ENCODE measurements around the gene HSD17B3. TPM values are rescaled to one million over a fixed set of nuclear protein-coding genes. Genes with fewer than 3 reads are reported as not detected.

HSD17B3 gene
- total and polyA plus RNA-seq, 4 donors, result 0.20 to 0.84 (median 0.49) TPM

- Histone ChIP-seq H3K27ac (ENCODE audit: low read depth, low read length) (no peak overlapping the region), H3K9me3 (ENCODE audit: control insufficient read depth, insufficient read depth, low read length) (no peaks in the 10 kb centered on the region), H3K4me1 (ENCODE audit: control insufficient read depth, insufficient read depth, low read length) (no peaks in the 10 kb centered on the region), H3K4me3 (ENCODE audit: low read depth, low read length) (no peak overlapping the region), H3K27me3 (ENCODE audit: control insufficient read depth, insufficient read depth, low read length) (no peaks in the 10 kb centered on the region), H3K36me3 (ENCODE audit: control insufficient read depth, insufficient read depth, low read length) (no peaks in the 10 kb centered on the region)
- WGBS (ENCODE audit: insufficient coverage), result 95% methylated on average over 6 of the region's 8 CpGs
- no peak for DNase-seq (ENCODE audit: low read depth in 4 of 6, low spot score in 6 of 6)
Measured at GRCh38 chr9:96279932-96280331, 22.0 kb downstream of the HSD17B3 start.

- no peak overlapping the region for H3K4me3 ChIP-seq (ENCODE audit: low read depth, low read length)
- H3K9me3 ChIP-seq (ENCODE audit: control insufficient read depth, insufficient read depth, low read length), result peaks cover 2% of the 10 kb centered on the region
- no peak for DNase-seq (ENCODE audit: low read depth in 4 of 6, low spot score in 6 of 6)
- WGBS (ENCODE audit: insufficient coverage), result no CpG with 5 or more reads among the region's 2 CpGs
- H3K27me3 ChIP-seq (ENCODE audit: control insufficient read depth, insufficient read depth, low read length), result no peaks in the 10 kb centered on the region
- H3K4me1 ChIP-seq (ENCODE audit: control insufficient read depth, insufficient read depth, low read length), result no peaks in the 10 kb centered on the region
- no peak overlapping the region for H3K27ac ChIP-seq (ENCODE audit: low read depth, low read length)
- no peaks in the 10 kb centered on the region for H3K36me3 ChIP-seq (ENCODE audit: control insufficient read depth, insufficient read depth, low read length)
Measured at GRCh38 chr9:96274939-96275338, 27.0 kb downstream of the HSD17B3 start.

- Histone ChIP-seq H3K9me3 (ENCODE audit: control insufficient read depth, insufficient read depth, low read length) (peaks cover 2% of the 10 kb centered on the region), H3K4me3 (ENCODE audit: low read depth, low read length) (no peak overlapping the region), H3K36me3 (ENCODE audit: control insufficient read depth, insufficient read depth, low read length) (no peaks in the 10 kb centered on the region), H3K27me3 (ENCODE audit: control insufficient read depth, insufficient read depth, low read length) (no peaks in the 10 kb centered on the region), H3K27ac (ENCODE audit: low read depth, low read length) (no peak overlapping the region), H3K4me1 (ENCODE audit: control insufficient read depth, insufficient read depth, low read length) (no peaks in the 10 kb centered on the region)
- WGBS (ENCODE audit: insufficient coverage), result 92% methylated on average over 1 of the region's 1 CpG
- DNase-seq (ENCODE audit: low read depth in 4 of 6, low spot score in 6 of 6), result no peak
Measured at GRCh38 chr9:96270236-96270744, 31.7 kb downstream of the HSD17B3 start.

GRCh38 chr9:96258967-96259366 is 43.0 kb downstream of the HSD17B3 start:
- Histone ChIP-seq H3K4me1 (ENCODE audit: control insufficient read depth, insufficient read depth, low read length) (peaks cover 4% of the 10 kb centered on the region), H3K36me3 (ENCODE audit: control insufficient read depth, insufficient read depth, low read length) (no peaks in the 10 kb centered on the region), H3K27me3 (ENCODE audit: control insufficient read depth, insufficient read depth, low read length) (no peaks in the 10 kb centered on the region), H3K27ac (ENCODE audit: low read depth, low read length) (no peak overlapping the region), H3K9me3 (ENCODE audit: control insufficient read depth, insufficient read depth, low read length) (no peaks in the 10 kb centered on the region), H3K4me3 (ENCODE audit: low read depth, low read length) (no peak overlapping the region)
- no peak for DNase-seq (ENCODE audit: low read depth in 4 of 6, low spot score in 6 of 6)
- 95% methylated on average over 3 of the region's 4 CpGs for WGBS (ENCODE audit: insufficient coverage)

- Histone ChIP-seq H3K36me3 (ENCODE audit: control insufficient read depth, insufficient read depth, low read length) (no peaks in the 10 kb centered on the region), H3K9me3 (ENCODE audit: control insufficient read depth, insufficient read depth, low read length) (no peaks in the 10 kb centered on the region), H3K27me3 (ENCODE audit: control insufficient read depth, insufficient read depth, low read length) (no peaks in the 10 kb centered on the region), H3K27ac (ENCODE audit: low read depth, low read length) (no peak overlapping the region), H3K4me3 (ENCODE audit: low read depth, low read length) (no peak overlapping the region), H3K4me1 (ENCODE audit: control insufficient read depth, insufficient read depth, low read length) (peaks cover 6% of the 10 kb centered on the region)
- 68% methylated on average over 5 of the region's 9 CpGs for WGBS (ENCODE audit: insufficient coverage)
- no peak for DNase-seq (ENCODE audit: low read depth in 4 of 6, low spot score in 6 of 6)
Measured at GRCh38 chr9:96256800-96257199, 45.2 kb downstream of the HSD17B3 start.

- Histone ChIP-seq H3K9me3 (ENCODE audit: control insufficient read depth, insufficient read depth, low read length) (no peaks in the 10 kb centered on the region), H3K4me3 (ENCODE audit: low read depth, low read length) (no peak overlapping the region), H3K27ac (ENCODE audit: low read depth, low read length) (no peak overlapping the region), H3K4me1 (ENCODE audit: control insufficient read depth, insufficient read depth, low read length) (peaks cover 6% of the 10 kb centered on the region), H3K27me3 (ENCODE audit: control insufficient read depth, insufficient read depth, low read length) (no peaks in the 10 kb centered on the region), H3K36me3 (ENCODE audit: control insufficient read depth, insufficient read depth, low read length) (no peaks in the 10 kb centered on the region)
- DNase-seq (ENCODE audit: low read depth in 4 of 6, low spot score in 6 of 6), result no peak
- WGBS (ENCODE audit: insufficient coverage), result 67% methylated on average over 15 of the region's 18 CpGs
Measured at GRCh38 chr9:96255698-96256097, 46.3 kb downstream of the HSD17B3 start.

GRCh38 chr9:96253059-96253696 is 48.8 kb downstream of the HSD17B3 start:
- peaks cover 6% of the 10 kb centered on the region for H3K4me1 ChIP-seq (ENCODE audit: control insufficient read depth, insufficient read depth, low read length)
- H3K36me3 ChIP-seq (ENCODE audit: control insufficient read depth, insufficient read depth, low read length), result no peaks in the 10 kb centered on the region
- no peaks in the 10 kb centered on the region for H3K9me3 ChIP-seq (ENCODE audit: control insufficient read depth, insufficient read depth, low read length)
- DNase-seq (ENCODE audit: low read depth in 4 of 6, low spot score in 6 of 6), result no peak
- no peaks in the 10 kb centered on the region for H3K27me3 ChIP-seq (ENCODE audit: control insufficient read depth, insufficient read depth, low read length)
- WGBS (ENCODE audit: insufficient coverage), result 63% methylated on average over 9 of the region's 11 CpGs
- H3K4me3 ChIP-seq (ENCODE audit: low read depth, low read length), result no peak overlapping the region
- H3K27ac ChIP-seq (ENCODE audit: low read depth, low read length), result peak overlapping the region; percentile 40

- Histone ChIP-seq H3K36me3 (ENCODE audit: control insufficient read depth, insufficient read depth, low read length) (no peaks in the 10 kb centered on the region), H3K4me1 (ENCODE audit: control insufficient read depth, insufficient read depth, low read length) (peaks cover 6% of the 10 kb centered on the region), H3K27me3 (ENCODE audit: control insufficient read depth, insufficient read depth, low read length) (no peaks in the 10 kb centered on the region), H3K4me3 (ENCODE audit: low read depth, low read length) (no peak overlapping the region), H3K27ac (ENCODE audit: low read depth, low read length) (no peak overlapping the region), H3K9me3 (ENCODE audit: control insufficient read depth, insufficient read depth, low read length) (no peaks in the 10 kb centered on the region)
- 96% methylated on average over 3 of the region's 4 CpGs for WGBS (ENCODE audit: insufficient coverage)
- no peak for DNase-seq (ENCODE audit: low read depth in 4 of 6, low spot score in 6 of 6)
Measured at GRCh38 chr9:96251451-96251850, 50.5 kb downstream of the HSD17B3 start.

GRCh38 chr9:96249746-96250145 is 52.2 kb downstream of the HSD17B3 start:
- no CpG with 5 or more reads among the region's 6 CpGs for WGBS (ENCODE audit: insufficient coverage)
- no peak for DNase-seq (ENCODE audit: low read depth in 4 of 6, low spot score in 6 of 6)
- Histone ChIP-seq H3K9me3 (ENCODE audit: control insufficient read depth, insufficient read depth, low read length) (no peaks in the 10 kb centered on the region), H3K27me3 (ENCODE audit: control insufficient read depth, insufficient read depth, low read length) (no peaks in the 10 kb centered on the region), H3K4me1 (ENCODE audit: control insufficient read depth, insufficient read depth, low read length) (peaks cover 3% of the 10 kb centered on the region), H3K36me3 (ENCODE audit: control insufficient read depth, insufficient read depth, low read length) (no peaks in the 10 kb centered on the region), H3K4me3 (ENCODE audit: low read depth, low read length) (no peak overlapping the region), H3K27ac (ENCODE audit: low read depth, low read length) (no peak overlapping the region)

- no peak for DNase-seq (ENCODE audit: low read depth in 4 of 6, low spot score in 6 of 6)
- Histone ChIP-seq H3K4me1 (ENCODE audit: control insufficient read depth, insufficient read depth, low read length) (peaks cover 7% of the 10 kb centered on the region), H3K27ac (ENCODE audit: low read depth, low read length) (no peak overlapping the region), H3K4me3 (ENCODE audit: low read depth, low read length) (no peak overlapping the region), H3K27me3 (ENCODE audit: control insufficient read depth, insufficient read depth, low read length) (no peaks in the 10 kb centered on the region), H3K9me3 (ENCODE audit: control insufficient read depth, insufficient read depth, low read length) (no peaks in the 10 kb centered on the region), H3K36me3 (ENCODE audit: control insufficient read depth, insufficient read depth, low read length) (no peaks in the 10 kb centered on the region)
- WGBS (ENCODE audit: insufficient coverage), result 87% methylated on average over 8 of the region's 8 CpGs
Measured at GRCh38 chr9:96246267-96246671, 55.7 kb downstream of the HSD17B3 start.

Data from spinal cord (tissue), 10 donors.